CD4-positive, alpha-beta T cell (primary cell): ENCODE results near the gene GRM8. TPM values are rescaled to one million over a fixed set of nuclear protein-coding genes. Genes with fewer than 3 reads are reported as not detected.

Experiments used
- ATAC-seq: fragments of 200-7000 bp; cut with Tn5 transposase; one replicate; pipeline ENCODE4 v1.10.0; 2022; ENCODE audit warnings: mild to moderate bottlenecking; ENCODE audit not compliant: poor library complexity
- CTCF ChIA-PET: fragments of 350-600 bp; sonication (Branson Sonifier 250); formaldehyde crosslinking; loops from one replicate; lab custom pipeline; 2021; ENCODE audit warnings: antibody characterized with exemption, inconsistent platforms; lab: Charles Lee
- POLR2A ChIA-PET: fragments of 350-600 bp; sonication (Branson Sonifier 250); formaldehyde crosslinking; loops from one replicate; lab custom pipeline; 2021; ENCODE audit warnings: antibody characterized with exemption, inconsistent platforms; lab: Charles Lee
- DNase-seq, 14 experiments: peaks; one replicate each; pipeline ENCODE4 v3.0.0-alpha.2; 2013 to 2020; ENCODE audit warnings: mixed read lengths in 2 of 14
- H3K27ac ChIP-seq, 2 donors: one replicate each; pipeline versions ENCODE4 v1.5.1 to v1.7.0; 2013; ENCODE audit warnings: low read length in 2 of 2, low read depth in 1 of 2, mild to moderate bottlenecking in 1 of 2
- H3K27me3 ChIP-seq, 2 experiments: 1 replicate in 1 of 2; 2 replicates in 1 of 2; pipeline versions ENCODE4 v1.6.1 to v1.7.0; 2013; ENCODE audit warnings: low read length in 2 of 2, control low read depth in 1 of 2, mild to moderate bottlenecking in 1 of 2, moderate library complexity in 1 of 2; ENCODE audit not compliant: insufficient read depth in 2 of 2, control insufficient read depth in 1 of 2
- H3K36me3 ChIP-seq: one replicate; pipeline ENCODE4 v1.6.1; 2013; ENCODE audit warnings: low read length, control low read depth; ENCODE audit not compliant: insufficient read depth
- H3K4me1 ChIP-seq: one replicate; pipeline ENCODE4 v1.6.1; 2013; ENCODE audit warnings: low read length, control low read depth; ENCODE audit not compliant: insufficient read depth
- H3K4me3 ChIP-seq: one replicate; pipeline ENCODE4 v1.5.1; 2013; ENCODE audit warnings: mild to moderate bottlenecking, low read length, moderate library complexity
- H3K9me3 ChIP-seq, 2 experiments: 1 replicate in 1 of 2; 2 replicates in 1 of 2; pipeline versions ENCODE4 v1.6.1 to v1.7.0; 2013; ENCODE audit warnings: low read length in 2 of 2, mild to moderate bottlenecking in 2 of 2, control low read depth in 1 of 2, moderate library complexity in 1 of 2; ENCODE audit not compliant: control insufficient read depth in 1 of 2, insufficient read depth in 1 of 2
- H3K27ac Mint-ChIP-seq: one replicate; pipeline ENCODE4 v1.8.0; 2020; ENCODE audit warnings: mixed read lengths
- H3K27me3 Mint-ChIP-seq: one replicate; pipeline ENCODE4 v1.8.0; 2021; ENCODE audit warnings: mixed read lengths
- H3K36me3 Mint-ChIP-seq: one replicate; pipeline ENCODE4 v1.8.0; 2021; ENCODE audit warnings: low read depth, mixed read lengths
- H3K4me1 Mint-ChIP-seq: one replicate; pipeline ENCODE4 v1.8.0; 2021; ENCODE audit warnings: low read depth, mixed read lengths
- H3K4me3 Mint-ChIP-seq: one replicate; pipeline ENCODE4 v1.8.0; 2020; ENCODE audit warnings: mild to moderate bottlenecking, mixed read lengths
- H3K9me3 Mint-ChIP-seq: one replicate; pipeline ENCODE4 v1.8.0; 2020; ENCODE audit warnings: mixed read lengths
- intact Hi-C, 2 experiments: fragments of 100-400 bp; cut with DNase I in 1 of 2; cut with micrococcal nuclease in 1 of 2; formaldehyde crosslinking; loops; one replicate each; pipeline versions ENCODE4 v1.15.1 to v1.9.0; 2023 to 2025; cut with DNase I, micrococcal nuclease
- total RNA-seq, 174 experiments: library from RNA in 2 of 174; stranded (reverse) in 2 of 174; gene quantifications; one replicate each; pipeline ENCODE4 v1.2.3 and lab custom pipeline; 2021 to 2026
- TF ChIP-seq, protein P1 (sequence below): fragments of 200-600 bp; IDR thresholded peaks from one replicate; pipeline ENCODE4 v1.8.0; 2022; ENCODE audit warnings: antibody characterized with exemption, mild to moderate bottlenecking

The GRM8 gene
- total RNA-seq, 2 experiments from 2014 or later = not detected

GRCh38 chr7:127047521-127047920 is 205.2 kb downstream of the GRM8 start:
- Mint-ChIP-seq H3K27me3 (peaks cover 9% of the 10 kb centered on the region), H3K9me3 (no peaks in the 10 kb centered on the region), H3K4me3 (no peak overlapping the region), H3K4me1 (no peaks in the 10 kb centered on the region), H3K36me3 (no peaks in the 10 kb centered on the region), H3K27ac (no peak overlapping the region)
- no peak overlapping the region for H3K27ac ChIP-seq
- H3K36me3 ChIP-seq = no peaks in the 10 kb centered on the region
- no peak overlapping the region for H3K4me3 ChIP-seq
- DNase-seq = no peak
- CTCF ChIA-PET = no interaction called here
- H3K9me3 ChIP-seq = no peaks in the 10 kb centered on the region
- ATAC-seq = no peak
- POLR2A ChIA-PET = no interaction called here
- TF ChIP-seq, protein P1, sequence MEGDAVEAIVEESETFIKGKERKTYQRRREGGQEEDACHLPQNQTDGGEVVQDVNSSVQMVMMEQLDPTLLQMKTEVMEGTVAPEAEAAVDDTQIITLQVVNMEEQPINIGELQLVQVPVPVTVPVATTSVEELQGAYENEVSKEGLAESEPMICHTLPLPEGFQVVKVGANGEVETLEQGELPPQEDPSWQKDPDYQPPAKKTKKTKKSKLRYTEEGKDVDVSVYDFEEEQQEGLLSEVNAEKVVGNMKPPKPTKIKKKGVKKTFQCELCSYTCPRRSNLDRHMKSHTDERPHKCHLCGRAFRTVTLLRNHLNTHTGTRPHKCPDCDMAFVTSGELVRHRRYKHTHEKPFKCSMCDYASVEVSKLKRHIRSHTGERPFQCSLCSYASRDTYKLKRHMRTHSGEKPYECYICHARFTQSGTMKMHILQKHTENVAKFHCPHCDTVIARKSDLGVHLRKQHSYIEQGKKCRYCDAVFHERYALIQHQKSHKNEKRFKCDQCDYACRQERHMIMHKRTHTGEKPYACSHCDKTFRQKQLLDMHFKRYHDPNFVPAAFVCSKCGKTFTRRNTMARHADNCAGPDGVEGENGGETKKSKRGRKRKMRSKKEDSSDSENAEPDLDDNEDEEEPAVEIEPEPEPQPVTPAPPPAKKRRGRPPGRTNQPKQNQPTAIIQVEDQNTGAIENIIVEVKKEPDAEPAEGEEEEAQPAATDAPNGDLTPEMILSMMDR = no peak
- intact Hi-C loops = no loop called here
- H3K27me3 ChIP-seq = no peaks in the 10 kb centered on the region
- no peaks in the 10 kb centered on the region for H3K4me1 ChIP-seq

- no peaks in the 10 kb centered on the region for H3K9me3 Mint-ChIP-seq
- Histone ChIP-seq H3K27ac (no peak overlapping the region), H3K4me1 (no peaks in the 10 kb centered on the region), H3K36me3 (no peaks in the 10 kb centered on the region), H3K4me3 (no peak overlapping the region), H3K27me3 (no peaks in the 10 kb centered on the region), H3K9me3 (no peaks in the 10 kb centered on the region)
- no peak for ATAC-seq
- no peak for DNase-seq
- H3K36me3 Mint-ChIP-seq = no peaks in the 10 kb centered on the region
- POLR2A ChIA-PET = no interaction called here
- H3K27me3 Mint-ChIP-seq = peaks cover 19% of the 10 kb centered on the region
- no peak overlapping the region for H3K27ac Mint-ChIP-seq
- CTCF ChIA-PET = no interaction called here
- intact Hi-C loops = no loop called here
- TF ChIP-seq, protein P1 = no peak
- H3K4me1 Mint-ChIP-seq = no peaks in the 10 kb centered on the region
- H3K4me3 Mint-ChIP-seq = no peak overlapping the region
Measured at GRCh38 chr7:127041689-127042452, 210.9 kb downstream of the GRM8 start.

DNA sequence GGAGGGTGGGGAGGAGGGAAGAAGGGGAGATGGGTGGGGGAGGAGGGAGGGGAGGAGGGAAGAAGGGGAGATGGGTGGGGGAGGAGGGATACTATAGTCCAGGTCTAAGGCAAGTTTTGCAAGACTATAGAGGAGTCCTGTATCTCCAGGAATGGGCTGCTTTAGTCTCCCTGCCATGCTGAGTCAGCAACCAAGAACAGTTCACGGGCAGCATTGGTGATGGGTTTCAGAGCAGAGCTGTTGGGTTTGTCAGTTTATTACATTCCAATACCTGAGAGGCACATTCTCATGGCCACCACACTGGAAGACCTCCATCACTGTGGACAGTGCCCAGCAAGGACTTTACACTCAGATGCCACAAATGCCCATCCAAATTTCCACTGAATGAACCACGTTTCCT is 212.7 kb downstream of the GRM8 start:
- TF ChIP-seq, protein P1 = no peak
- DNase-seq (no peak), ATAC-seq (no peak)
- Mint-ChIP-seq H3K36me3 (no peaks in the 10 kb centered on the region), H3K4me3 (no peak overlapping the region), H3K27me3 (peaks cover 33% of the 10 kb centered on the region), H3K27ac (no peak overlapping the region), H3K9me3 (no peaks in the 10 kb centered on the region), H3K4me1 (no peaks in the 10 kb centered on the region)
- H3K4me1 ChIP-seq = no peaks in the 10 kb centered on the region
- intact Hi-C loops = no loop called here
- CTCF ChIA-PET = no interaction called here
- H3K4me3 ChIP-seq = no peak overlapping the region
- no peaks in the 10 kb centered on the region for H3K9me3 ChIP-seq
- no peak overlapping the region for H3K27ac ChIP-seq
- no peaks in the 10 kb centered on the region for H3K36me3 ChIP-seq
- no peaks in the 10 kb centered on the region for H3K27me3 ChIP-seq
- POLR2A ChIA-PET = no interaction called here
